ENCODE results near the gene IRAK4.
A peak's percentile ranks its signal among the peaks of the same experiment; 100 is the strongest.
"Not testable (repeated sequence)": the region's sequence is repeated elsewhere in the genome, so short reads cannot be mapped to it uniquely, and the experiment has no call there.

Gene IRAK4

GRCh38 chr12:43758728-43759563 lies at the start of gene IRAK4, which contains the start of gene PUS7L:
Gene IRAK4 (plus strand): TSS chr12:43758951. CDS start chr12:43768112, 9,161 bp downstream.
Gene PUS7L (minus strand): TSS chr12:43758790. CDS start chr12:43755245, 3,545 bp downstream.
- peak; percentile 95 for DNase-seq (ENCODE audit: low read depth)

GRCh38 chr12:43711348-43711747 lies 47.4 kb upstream of the IRAK4 start:
- peak; percentile 58 for DNase-seq (ENCODE audit: low read depth)

- DNase-seq (ENCODE audit: low read depth): no peak
Measured at GRCh38 chr12:43722621-43723020, 36.1 kb upstream of the IRAK4 start.

GRCh38 chr12:43723134-43723533 lies 35.6 kb upstream of the IRAK4 start:
- no peak for DNase-seq (ENCODE audit: low read depth)

- no peak for DNase-seq (ENCODE audit: low read depth)
Measured at GRCh38 chr12:43728117-43728516, 30.6 kb upstream of the IRAK4 start.

- DNase-seq (ENCODE audit: low read depth): no peak
Measured at GRCh38 chr12:43728698-43729097, 30.1 kb upstream of the IRAK4 start.

GRCh38 chr12:43730283-43730682 lies 28.5 kb upstream of the IRAK4 start:
- no peak for DNase-seq (ENCODE audit: low read depth)

- DNase-seq (ENCODE audit: low read depth): no peak
Measured at GRCh38 chr12:43733687-43734086, 25.1 kb upstream of the IRAK4 start.

GRCh38 chr12:43736927-43737440 lies 21.8 kb upstream of the IRAK4 start:
- no peak for DNase-seq (ENCODE audit: low read depth)

GRCh38 chr12:43737646-43738045 lies 21.1 kb upstream of the IRAK4 start:
- DNase-seq (ENCODE audit: low read depth): peak; percentile 27

- peak; percentile 48 for DNase-seq (ENCODE audit: low read depth)
Measured at GRCh38 chr12:43740511-43741100, 18.1 kb upstream of the IRAK4 start.

- peak; percentile 91 for DNase-seq (ENCODE audit: low read depth)
Measured at GRCh38 chr12:43742106-43742505, 16.6 kb upstream of the IRAK4 start.

GRCh38 chr12:43744826-43745225 lies 13.9 kb upstream of the IRAK4 start:
- DNase-seq (ENCODE audit: low read depth): no peak

GRCh38 chr12:43749016-43749415 lies 9.7 kb upstream of the IRAK4 start:
- DNase-seq (ENCODE audit: low read depth): peak; percentile 41

GRCh38 chr12:43750814-43751213 lies 7.9 kb upstream of the IRAK4 start:
- DNase-seq (ENCODE audit: low read depth): no peak

GRCh38 chr12:43751360-43751759 lies 7.4 kb upstream of the IRAK4 start:
- DNase-seq (ENCODE audit: low read depth): not testable (repeated sequence)

- DNase-seq (ENCODE audit: low read depth): no peak
Measured at GRCh38 chr12:43754015-43754414, 4.7 kb upstream of the IRAK4 start.

GRCh38 chr12:43758247-43758727 lies 464 bp upstream of the IRAK4 start:
- peak; percentile 48 for DNase-seq (ENCODE audit: low read depth)

GRCh38 chr12:43760396-43760795 lies 1.6 kb downstream of the IRAK4 start:
- no peak for DNase-seq (ENCODE audit: low read depth)

GRCh38 chr12:43761500-43761899 lies 2.7 kb downstream of the IRAK4 start:
- no peak for DNase-seq (ENCODE audit: low read depth)

GRCh38 chr12:43762596-43762995 lies 3.8 kb downstream of the IRAK4 start:
- DNase-seq (ENCODE audit: low read depth): no peak

GRCh38 chr12:43763769-43764168 lies 5.0 kb downstream of the IRAK4 start:
- DNase-seq (ENCODE audit: low read depth): no peak

- DNase-seq (ENCODE audit: low read depth): no peak
Measured at GRCh38 chr12:43764528-43764927, 5.8 kb downstream of the IRAK4 start.
